Measurements from ENCODE around the gene F8A1. TPM values are rescaled to one million over a fixed set of nuclear protein-coding genes. Genes with fewer than 3 reads are reported as not detected.

F8A1 gene
- 0.72 and 1.9 TPM in 2 replicates for total RNA-seq

DNA sequence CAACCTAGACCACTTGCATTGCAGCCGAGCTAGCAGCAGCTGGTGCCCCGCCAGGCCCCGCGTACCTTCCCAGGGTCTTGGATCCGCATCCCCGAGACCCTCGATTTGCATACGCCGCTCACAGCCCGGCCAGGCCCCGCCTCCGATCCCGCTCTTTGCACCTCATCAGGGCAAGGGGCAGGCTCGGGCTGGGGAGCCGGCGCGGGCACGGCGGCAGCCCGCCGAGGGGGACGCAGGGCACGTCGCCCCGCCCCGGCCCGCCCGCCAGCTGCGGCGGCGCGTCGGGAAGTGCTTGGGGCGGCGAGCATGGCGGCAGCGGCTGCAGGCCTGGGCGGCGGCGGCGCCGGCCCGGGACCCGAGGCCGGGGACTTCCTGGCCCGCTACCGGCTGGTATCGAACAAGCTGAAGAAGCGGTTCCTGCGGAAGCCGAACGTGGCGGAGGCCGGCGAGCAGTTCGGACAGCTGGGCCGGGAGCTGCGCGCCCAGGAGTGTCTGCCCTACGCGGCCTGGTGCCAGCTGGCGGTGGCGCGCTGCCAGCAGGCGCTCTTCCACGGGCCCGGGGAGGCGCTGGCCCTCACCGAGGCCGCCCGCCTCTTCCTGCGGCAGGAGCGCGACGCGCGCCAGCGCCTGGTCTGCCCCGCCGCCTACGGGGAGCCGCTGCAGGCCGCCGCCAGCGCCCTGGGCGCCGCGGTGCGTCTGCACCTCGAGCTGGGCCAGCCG, at the start of gene F8A1:
Gene F8A1, plus strand, starts transcription at position 287 of the 720 bp plus-strand sequence. Its CDS starts 20 bp downstream, at position 307.

Other genes with a start within 250 kb of the F8A1 start
- gene CTAG2, start 232.8 kb upstream of the F8A1 start, total RNA-seq, result not detected in 2 replicates
- gene GAB3, start 135.3 kb upstream of the F8A1 start, total RNA-seq, result 1.8 and 4.5 TPM in 2 replicates
- 24.1 and 31.8 TPM in 2 replicates for gene DKC1, start 123.5 kb upstream of the F8A1 start, total RNA-seq
- 25.8 and 26.7 TPM in 2 replicates for gene MPP1, start 80.9 kb upstream of the F8A1 start, total RNA-seq
- gene SMIM9, start 51.7 kb upstream of the F8A1 start, total RNA-seq, result not detected in 2 replicates
- gene F8, start 136.4 kb downstream of the F8A1 start, total RNA-seq, result 23.6 and 23.7 TPM in 2 replicates
- gene FUNDC2, start 140.5 kb downstream of the F8A1 start, total RNA-seq, result 84.7 and 137 TPM in 2 replicates
- 28.0 and 40.3 TPM in 2 replicates for gene CMC4, start 184.8 kb downstream of the F8A1 start, total RNA-seq
- gene MTCP1, start 184.8 kb downstream of the F8A1 start, total RNA-seq, result 1.1 and 4.1 TPM in 2 replicates
- gene BRCC3, start 185.2 kb downstream of the F8A1 start, total RNA-seq, result 7.1 and 9.0 TPM in 2 replicates